HepG2 (cell line): ENCODE results near the gene KTN1. TPM values are rescaled to one million over a fixed set of nuclear protein-coding genes. Genes with fewer than 3 reads are reported as not detected.
A peak's percentile ranks its signal among the peaks of the same experiment; 100 is the strongest.

Experiments
- E2F1 ChIP-seq: sonication (generic); formaldehyde crosslinking; IDR thresholded peaks from 2 replicates; pipeline ENCODE4 v1.5.0; 2020; ENCODE audit warnings: missing genetic modification reagents
- FOXA1 ChIP-seq, 2 experiments: fragments of 450-650 bp in 1 of 2; sonication (generic) in 1 of 2; formaldehyde crosslinking in 1 of 2; IDR thresholded peaks; 2 replicates each; pipeline versions ENCODE4 v1.4.0 to v1.6.1; 2016 to 2020; ENCODE audit warnings: missing genetic modification reagents in 1 of 2
- FOXK2 ChIP-seq: fragments of 450-650 bp; IDR thresholded peaks from 2 replicates; pipeline ENCODE4 v1.6.1; 2016
- HNF1A ChIP-seq, 2 experiments: sonication (generic) in 1 of 2; formaldehyde crosslinking in 1 of 2; IDR thresholded peaks; 2 replicates each; pipeline versions ENCODE4 v1.4.0 to v1.6.1; 2016 to 2020; ENCODE audit warnings: borderline replicate concordance in 1 of 2, low read depth in 1 of 2, mild to moderate bottlenecking in 1 of 2, missing genetic modification reagents in 1 of 2
- KLF6 ChIP-seq: IDR thresholded peaks from 2 replicates; pipeline ENCODE4 v1.8.0; 2016; ENCODE audit warnings: missing biosample characterization, missing genetic modification reagents
- NCOA2 ChIP-seq: sonication (generic); formaldehyde crosslinking; IDR thresholded peaks from 2 replicates; pipeline ENCODE4 v1.8.0; 2022; ENCODE audit warnings: inconsistent platforms
- NFKB2 ChIP-seq: sonication (generic); formaldehyde crosslinking; IDR thresholded peaks from 2 replicates; pipeline ENCODE4 v1.4.0; 2020; ENCODE audit warnings: missing genetic modification reagents, borderline replicate concordance
- PHF5A ChIP-seq: IDR thresholded peaks from one replicate; pipeline ENCODE4 v1.6.1; 2018; ENCODE audit warnings: low read depth, missing genetic modification reagents; ENCODE audit not compliant: unreplicated experiment
- RNF2 ChIP-seq: fragments of 450-650 bp; conservative IDR thresholded peaks from 2 replicates; pipeline ENCODE4 v1.6.1; 2016; ENCODE audit warnings: low read depth
- SMARCE1 ChIP-seq: fragments of 450-650 bp; IDR thresholded peaks from 2 replicates; pipeline ENCODE4 v1.6.1; 2017; ENCODE audit warnings: borderline replicate concordance
- TCF7 ChIP-seq: sonication (generic); IDR thresholded peaks from 2 replicates; pipeline ENCODE4 v1.6.1; 2016; ENCODE audit warnings: antibody characterized with exemption, low read depth
- TFAP4 ChIP-seq: sonication (generic); IDR thresholded peaks from 2 replicates; pipeline ENCODE4 v1.6.1; 2016; ENCODE audit warnings: low read depth, borderline replicate concordance
- ZBED4 ChIP-seq: sonication (generic); formaldehyde crosslinking; IDR thresholded peaks from 2 replicates; pipeline ENCODE4 v1.4.0; 2020; ENCODE audit warnings: missing genetic modification reagents, borderline replicate concordance
- ZNF121 ChIP-seq: sonication (generic); formaldehyde crosslinking; IDR thresholded peaks from 2 replicates; pipeline ENCODE4 v1.5.0; 2020; ENCODE audit warnings: mild to moderate bottlenecking, missing genetic modification reagents
- ZNF503 ChIP-seq: sonication (generic); formaldehyde crosslinking; IDR thresholded peaks from 2 replicates; pipeline ENCODE4 v1.4.0; 2020; ENCODE audit warnings: missing genetic modification reagents
- ZNF598 ChIP-seq: sonication (generic); formaldehyde crosslinking; IDR thresholded peaks from 2 replicates; pipeline ENCODE4 v1.5.1; 2020; ENCODE audit warnings: mild to moderate bottlenecking, missing genetic modification reagents, borderline replicate concordance
- ZNF746 ChIP-seq: sonication (generic); formaldehyde crosslinking; IDR thresholded peaks from 2 replicates; pipeline ENCODE4 v1.8.0; 2022; ENCODE audit warnings: mild to moderate bottlenecking, missing genetic modification reagents
- polyA plus RNA-seq, 8 experiments: library from polyadenylated mRNA; depleted of rRNA in 3 of 8; stranded (reverse) in 7 of 8; unstranded in 1 of 8; fragments of >200 nt; fragmentation: Illumina TruSeq in 4 of 8; extraction: Trizol in 4 of 8; gene quantifications; 2 replicates each; pipeline versions ENCODE4 v1.2.1 to v1.2.3, GENCODE V29; 2011 to 2016; ENCODE audit warnings: low read depth in 4 of 8, missing spikeins in 1 of 8, mixed read lengths in 1 of 8; ENCODE audit not compliant: insufficient read depth in 1 of 8
- total RNA-seq, 5 experiments: library from RNA; depleted of rRNA; stranded (reverse); fragments of >200 nt; fragmentation: Illumina TruSeq; extraction: Trizol; gene quantifications; 2 replicates each; pipeline ENCODE4 v1.2.3, GENCODE V29; 2016; ENCODE audit warnings: low read depth in 1 of 5

Gene KTN1
- total and polyA plus RNA-seq, 2 of the 13 experiments (the other 11 are each of a cell fraction or from before 2014, with no cell fraction given) = 60.6 to 169 TPM

- TF ChIP-seq HNF1A (IDR thresholded peaks at IDR 0.05; ENCODE audit: low read depth) (no peak), HNF1A (CRISPR knock-in tag; IDR thresholded peaks at IDR 0.05; ENCODE audit: borderline replicate concordance) (no peak), NFKB2 (CRISPR knock-in tag) (no peak), FOXK2 (no peak), ZNF121 (no peak), TFAP4 (no peak), FOXA1 (IDR thresholded peaks at IDR 0.05) (peak; percentile 36; the same call in 1 of the 2 replicates), FOXA1 (CRISPR knock-in tag; IDR thresholded peaks at IDR 0.05) (peak; percentile 65), RNF2 (no peak), ZBED4 (CRISPR knock-in tag) (no peak), ZNF746 (CRISPR knock-in tag) (no peak), PHF5A (CRISPR knock-in tag) (peak; percentile 28), TCF7 (no peak), KLF6 (CRISPR knock-in tag) (no peak), SMARCE1 (no peak), E2F1 (no peak), ZNF503 (CRISPR knock-in tag) (no peak), NCOA2 (CRISPR knock-in tag) (peak; percentile 63; the same call in 1 of the 2 replicates), ZNF598 (CRISPR knock-in tag) (no peak)
Observed at GRCh38 chr14:55605793-55606192, 25.8 kb downstream of the KTN1 start (continued).
